HEK293 (cell line): Measurements from ENCODE around the gene SBF1.
A peak's percentile ranks its signal among the peaks of the same experiment; 100 is the strongest.

Source experiments
- CTCF ChIA-PET: fragments of 350-600 bp; formaldehyde crosslinking; extraction: SDS; loops from one replicate; lab custom pipeline; 2021; ENCODE audit warnings: antibody characterized with exemption; lab: Yijun Ruan, JAX
- POLR2A ChIA-PET: fragments of 300-600 bp; formaldehyde crosslinking; extraction: SDS; loops from one replicate; lab custom pipeline; 2020; ENCODE audit warnings: antibody characterized with exemption, inconsistent platforms; lab: Yijun Ruan, JAX
- H3K27ac ChIP-seq: fragments of 200-500 bp; sonication (Bioruptor generic); 2 replicates; pipeline ENCODE4 v1.5.1; 2014; ENCODE audit warnings: low read depth, low read length, control low read depth, inconsistent platforms; ENCODE audit errors: extremely low read depth
- H3K36me3 ChIP-seq, 2 experiments: fragments of 200-500 bp in 1 of 2; sonication (Bioruptor generic) in 1 of 2; 1 replicate in 1 of 2; 2 replicates in 1 of 2; pipeline ENCODE4 v1.5.1; 2014 to 2017; ENCODE audit warnings: inconsistent platforms in 2 of 2, low read length in 2 of 2; ENCODE audit not compliant: control insufficient read depth in 2 of 2, insufficient read depth in 1 of 2
- H3K4me1 ChIP-seq: fragments of 200-500 bp; sonication (Bioruptor generic); 2 replicates; pipeline ENCODE4 v1.5.1; 2014; ENCODE audit warnings: mild to moderate bottlenecking, low read length, inconsistent platforms; ENCODE audit not compliant: control insufficient read depth, insufficient read depth
- H3K4me3 ChIP-seq: 2 replicates; pipeline ENCODE4 v1.5.1; 2011; ENCODE audit warnings: low read depth, mild to moderate bottlenecking, control low read depth, low read length, moderate library complexity
- H3K9me3 ChIP-seq: fragments of 200-500 bp; sonication (Bioruptor generic); 2 replicates; pipeline ENCODE4 v1.5.1; 2014; ENCODE audit warnings: low read depth, low read length, inconsistent platforms; ENCODE audit not compliant: control insufficient read depth, insufficient read depth
- BCL11A ChIP-seq: fragments of 450-650 bp; formaldehyde crosslinking; IDR thresholded peaks from 2 replicates; pipeline ENCODE4 v1.5.1; 2016; ENCODE audit warnings: low read depth, missing biosample characterization, missing genetic modification characterization
- HIC1 ChIP-seq: fragments of 450-650 bp; formaldehyde crosslinking; IDR thresholded peaks from 2 replicates; pipeline ENCODE4 v1.5.1; 2016; ENCODE audit warnings: missing biosample characterization, missing genetic modification characterization
- HOXD13 ChIP-seq: sonication (generic); formaldehyde crosslinking; IDR thresholded peaks from 2 replicates; pipeline ENCODE4 v1.8.0; 2022; ENCODE audit warnings: missing genetic modification reagents, borderline replicate concordance
- KLF1 ChIP-seq: fragments of 450-650 bp; formaldehyde crosslinking; IDR thresholded peaks from 2 replicates; pipeline ENCODE4 v1.5.1; 2016; ENCODE audit warnings: missing biosample characterization, missing genetic modification characterization
- PRDM4 ChIP-seq: fragments of 450-650 bp; formaldehyde crosslinking; IDR thresholded peaks from 2 replicates; pipeline ENCODE4 v1.5.1; 2017; ENCODE audit warnings: missing biosample characterization, missing genetic modification characterization
- SALL2 ChIP-seq: fragments of 450-650 bp; formaldehyde crosslinking; IDR thresholded peaks from 2 replicates; pipeline ENCODE4 v1.5.0; 2017; ENCODE audit warnings: missing biosample characterization, mild to moderate bottlenecking, missing genetic modification characterization, borderline replicate concordance
- TRIM28 ChIP-seq: IDR thresholded peaks from 2 replicates; pipeline ENCODE4 v1.6.1; 2011; ENCODE audit warnings: low read length, control low read depth, borderline replicate concordance
- ZNF214 ChIP-seq: fragments of 450-650 bp; formaldehyde crosslinking; IDR thresholded peaks from 2 replicates; pipeline ENCODE4 v1.5.1; 2017; ENCODE audit warnings: missing biosample characterization, mild to moderate bottlenecking, missing genetic modification characterization, borderline replicate concordance
- ZNF398 ChIP-seq: fragments of 450-650 bp; formaldehyde crosslinking; IDR thresholded peaks from 2 replicates; pipeline ENCODE4 v1.5.1; 2017; ENCODE audit warnings: missing biosample characterization, missing genetic modification characterization
- ZNF555 ChIP-seq: fragments of 450-650 bp; formaldehyde crosslinking; conservative IDR thresholded peaks from 2 replicates; pipeline ENCODE4 v1.5.1; 2017; ENCODE audit warnings: missing biosample characterization, mild to moderate bottlenecking, missing genetic modification characterization, inconsistent platforms
- ZNF571 ChIP-seq: fragments of 450-650 bp; formaldehyde crosslinking; IDR thresholded peaks from 2 replicates; pipeline ENCODE4 v1.5.0; 2017; ENCODE audit warnings: missing biosample characterization, missing genetic modification characterization
- ZNF621 ChIP-seq: fragments of 450-650 bp; formaldehyde crosslinking; IDR thresholded peaks from 2 replicates; pipeline ENCODE4 v1.5.1; 2017; ENCODE audit warnings: missing biosample characterization, missing genetic modification characterization
- ZNF692 ChIP-seq: fragments of 450-650 bp; formaldehyde crosslinking; IDR thresholded peaks from 2 replicates; pipeline ENCODE4 v1.5.1; 2016; ENCODE audit warnings: missing biosample characterization, missing genetic modification characterization
- ZNF701 ChIP-seq: fragments of 450-650 bp; formaldehyde crosslinking; IDR thresholded peaks from 2 replicates; pipeline ENCODE4 v1.5.1; 2016; ENCODE audit warnings: missing biosample characterization, missing genetic modification characterization
- ZNF747 ChIP-seq: fragments of 450-650 bp; formaldehyde crosslinking; IDR thresholded peaks from 2 replicates; pipeline ENCODE4 v1.5.1; 2016; ENCODE audit warnings: missing biosample characterization, missing genetic modification characterization
- ZNF768 ChIP-seq: fragments of 450-650 bp; formaldehyde crosslinking; IDR thresholded peaks from 2 replicates; pipeline ENCODE4 v1.5.1; 2018; ENCODE audit warnings: missing biosample characterization, mild to moderate bottlenecking, missing genetic modification characterization
- ZNF843 ChIP-seq: fragments of 450-650 bp; formaldehyde crosslinking; IDR thresholded peaks from 2 replicates; pipeline ENCODE4 v1.5.1; 2016; ENCODE audit warnings: missing biosample characterization, missing genetic modification characterization
- ZSCAN4 ChIP-seq: fragments of 450-650 bp; formaldehyde crosslinking; IDR thresholded peaks from 2 replicates; pipeline ENCODE4 v1.5.1; 2017; ENCODE audit warnings: missing biosample characterization, missing genetic modification characterization

The SBF1 gene

GRCh38 chr22:50483977-50484853, 9.4 kb upstream of the SBF1 start:
- POLR2A ChIA-PET = interaction anchor here (0.6 to 2.2 kb wide), 4 partner anchors 16 to 53 kb away, joined by 3 to 7 read pairs (median 4); partner anchors contain the start of genes LMF2 and NCAPH2
- TF ChIP-seq KLF1 (tag by site-specific recombination) (peak; percentile 30; the same call in 1 of the 2 replicates), ZSCAN4 (tag by site-specific recombination) (no peak)

GRCh38 chr22:50483556-50483955, 8.7 kb upstream of the SBF1 start:
- no peaks in the 10 kb centered on the region for H3K9me3 ChIP-seq
- no peaks in the 10 kb centered on the region for H3K4me1 ChIP-seq
- no peak overlapping the region for H3K4me3 ChIP-seq
- H3K36me3 ChIP-seq = no peaks in the 10 kb centered on the region
- no peak overlapping the region for H3K27ac ChIP-seq
- TF ChIP-seq KLF1 (tag by site-specific recombination) (0 out of 2 replicates have a peak, but pooled peaks have one; percentile 17), ZNF768 (tag by site-specific recombination) (no peak)
- TF ChIP-seq, all 188 proteins: peak for 1
- ChIA-PET POLR2A (interaction anchor here (0.8 to 2.2 kb wide), 2 partner anchors 17 to 24 kb away, joined by 5 to 7 read pairs; partner anchors contain the start of genes LMF2 and NCAPH2), CTCF (interaction anchor here (0.6 to 1.1 kb wide), 3 partner anchors 11 to 291 kb away, joined by 3 to 5 read pairs (median 3); no protein-coding TSS in a partner anchor)

More at GRCh38 chr22:50483977-50484853, 9.4 kb upstream of the SBF1 start:
- H3K4me3 ChIP-seq = no peak overlapping the region
- no peaks in the 10 kb centered on the region for H3K36me3 ChIP-seq
- no peak overlapping the region for H3K27ac ChIP-seq
- no peaks in the 10 kb centered on the region for H3K4me1 ChIP-seq
- CTCF ChIA-PET = interaction anchor here (0.6 to 3.1 kb wide), 3 partner anchors 13 to 292 kb away, joined by 3 to 21 read pairs (median 5); no protein-coding TSS in a partner anchor
- no peaks in the 10 kb centered on the region for H3K9me3 ChIP-seq

- H3K4me1 ChIP-seq = no peaks in the 10 kb centered on the region
- no peak overlapping the region for H3K4me3 ChIP-seq
- H3K9me3 ChIP-seq = no peaks in the 10 kb centered on the region
- H3K27ac ChIP-seq = no peak overlapping the region
- ChIA-PET POLR2A (no interaction called here), CTCF (interaction anchor here (0.9 to 1.0 kb wide), 2 partner anchors 10 to 15 kb away, joined by 3 read pairs; no protein-coding TSS in a partner anchor)
- no peaks in the 10 kb centered on the region for H3K36me3 ChIP-seq
- no peak for TF ChIP-seq ZNF571
- no peak for TF ChIP-seq BCL11A (tag by site-specific recombination)
- no peak for TF ChIP-seq ZNF555 (tag by site-specific recombination)
- no peak for TF ChIP-seq ZNF621 (tag by site-specific recombination)
- TF ChIP-seq ZNF701 (tag by site-specific recombination) = no peak
- TF ChIP-seq HOXD13 (CRISPR knock-in tag) = no peak
- no peak for TF ChIP-seq TRIM28
- TF ChIP-seq SALL2 = no peak
- TF ChIP-seq ZNF747 (tag by site-specific recombination) = no peak
- no peak for TF ChIP-seq PRDM4
- no peak for TF ChIP-seq HIC1 (tag by site-specific recombination)
- no peak for TF ChIP-seq ZNF692 (tag by site-specific recombination)
- TF ChIP-seq ZNF843 = no peak
- no peak for TF ChIP-seq ZNF398 (tag by site-specific recombination)
- no peak for TF ChIP-seq ZNF214 (tag by site-specific recombination)
Observed at GRCh38 chr22:50483106-50483505, 8.3 kb upstream of the SBF1 start.
